Measurements from ENCODE around the gene CEP72.

Gene CEP72

GRCh38 chr5:661891-662750 is 50.0 kb downstream of the CEP72 start:
- no peak for DNase-seq

GRCh38 chr5:662751-663435 is 50.8 kb downstream of the CEP72 start:
- DNase-seq: no peak

GRCh38 chr5:663436-664342 is 51.5 kb downstream of the CEP72 start:
- no peak for DNase-seq

GRCh38 chr5:664343-664993 is 52.3 kb downstream of the CEP72 start:
- no peak for DNase-seq

GRCh38 chr5:664994-665360 is 52.8 kb downstream of the CEP72 start:
- no peak for DNase-seq

GRCh38 chr5:665541-665955 is 53.4 kb downstream of the CEP72 start:
- no peak for DNase-seq

GRCh38 chr5:665956-666711 is 54.0 kb downstream of the CEP72 start:
- DNase-seq: no peak

- no peak for DNase-seq
These were observed 54.8 kb downstream of the CEP72 start for GRCh38 chr5:666816-667498.

- DNase-seq: no peak
These were observed 56.3 kb downstream of the CEP72 start for GRCh38 chr5:668283-668995.

GRCh38 chr5:669111-669841 is 57.1 kb downstream of the CEP72 start:
- DNase-seq: no peak

- no peak for DNase-seq
These were observed 57.8 kb downstream of the CEP72 start for GRCh38 chr5:669842-670395.

- DNase-seq: no peak
These were observed 58.5 kb downstream of the CEP72 start for GRCh38 chr5:670396-671270.

GRCh38 chr5:671459-672328 is 59.6 kb downstream of the CEP72 start:
- DNase-seq: no peak

GRCh38 chr5:672329-673160 is 60.4 kb downstream of the CEP72 start:
- no peak for DNase-seq

- no peak for DNase-seq
These were observed 61.2 kb downstream of the CEP72 start for GRCh38 chr5:673161-673830.
